Heart left ventricle (tissue), 16 donors: ENCODE results near the gene CDC42EP4. TPM values are rescaled to one million over a fixed set of nuclear protein-coding genes. Genes with fewer than 3 reads are reported as not detected.

Source experiments
- ATAC-seq, 4 donors: fragments of 200-7000 bp; cut with Tn5 transposase; one replicate each; pipeline ENCODE4 v1.9.1; 2020 to 2022; ENCODE audit warnings: moderate library complexity in 4 of 4, mild to moderate bottlenecking in 3 of 4, moderate number of reproducible peaks in 1 of 4
- DNase-seq, 5 donors: peaks; one replicate each; pipeline ENCODE4 v3.0.0-alpha.2; 2020
- H3K27ac ChIP-seq, 12 donors: fragments of 200-600 bp; sonication (generic) in 4 of 12; one replicate each; pipeline versions ENCODE4 v1.5.0 to v1.8.0; 2016 to 2022; ENCODE audit warnings: mild to moderate bottlenecking in 2 of 12
- H3K27me3 ChIP-seq, 9 donors: fragments of 200-600 bp; sonication (generic) in 2 of 9; one replicate each; pipeline versions ENCODE4 v1.5.1 to v1.8.0; 2016 to 2022; ENCODE audit warnings: mild to moderate bottlenecking in 3 of 9
- H3K36me3 ChIP-seq, 9 donors: fragments of 200-600 bp; sonication (generic) in 2 of 9; one replicate each; pipeline versions ENCODE4 v1.5.0 to v1.8.0; 2018 to 2022; ENCODE audit warnings: mild to moderate bottlenecking in 2 of 9
- H3K4me1 ChIP-seq, 12 donors: fragments of 200-600 bp; sonication (generic) in 4 of 12; one replicate each; pipeline versions ENCODE4 v1.5.0 to v1.8.0; 2016 to 2022; ENCODE audit warnings: mild to moderate bottlenecking in 3 of 12
- H3K4me3 ChIP-seq, 12 donors: fragments of 200-600 bp; sonication (generic) in 4 of 12; one replicate each; pipeline versions ENCODE4 v1.5.0 to v1.8.0; 2017 to 2022; ENCODE audit warnings: mild to moderate bottlenecking in 9 of 12, moderate library complexity in 4 of 12
- H3K9me3 ChIP-seq, 12 donors: fragments of 200-600 bp; sonication (generic) in 4 of 12; one replicate each; pipeline versions ENCODE4 v1.5.0 to v1.8.0; 2016 to 2022; ENCODE audit warnings: mild to moderate bottlenecking in 1 of 12
- CTCF ChIP-seq, 12 donors: fragments of 200-600 bp; sonication (generic) in 4 of 12; IDR thresholded peaks; one replicate each; pipeline versions ENCODE4 v1.5.0 to v1.8.0; 2018 to 2022; ENCODE audit warnings: antibody characterized with exemption in 12 of 12, mild to moderate bottlenecking in 5 of 12
- POLR2A ChIP-seq, 2 donors: fragments of 450-650 bp; IDR thresholded peaks; one replicate each; pipeline ENCODE4 v1.6.1; 2017; ENCODE audit warnings: antibody characterized with exemption in 2 of 2, mild to moderate bottlenecking in 2 of 2, moderate library complexity in 2 of 2
- WGBS, 4 donors: extraction: QIAGEN DNeasy Blood & Tissue Kit in 2 of 4; methylation state at CpG; one replicate each; pipeline versions ENCODE4 v1.1.5 to v1.1.7; 2013 to 2018; 5-methylcytosine and 5-hydroxymethylcytosine counted together
- intact Hi-C, 10 donors: fragments of 100-400 bp; cut with DNase I; formaldehyde crosslinking; loops; one replicate each; pipeline versions ENCODE4 v1.11.1 to v1.14.2; 2022
- polyA plus RNA-seq, 2 donors: library from polyadenylated mRNA; stranded (reverse); fragments of 200-250 nt; gene quantifications; one replicate each; pipeline ENCODE4 v1.2.3, GENCODE V29; 2013
- total RNA-seq, 9 donors: library from RNA; depleted of rRNA in 2 of 9; stranded (reverse); fragments of >200 nt in 2 of 9; fragmentation: NEBNext Ultra II Directional in 3 of 9; extraction: Animal tissue kit (Norgen Biotek cat#: 25700) in 3 of 9; gene quantifications; one replicate each; pipeline versions ENCODE4 v1.1.0 to v1.2.4, GENCODE V29; 2016 to 2023
- donor health status: ischemic (EF 13 %, LVEDD 7.1; RV severe dilation, severe dysfunction).
- donor health status: healthy with polysubstance abuse.
- donor health status: DM: no; HTN: yes; CAD: no.
- donor health status: DM: no; HTN: no; CAD: no.
- donor health status: ischemic (EF 25% LVEDD 6.9; RV normal size, moderate dysfunction).
- donor health status: ischemic (EF 25% LVEDD 5.7; RV mildly dilated, moderate dysfunction).
- donor health status: healthy.
- donor health status: DM: yes; HTN: yes; CAD: no.
- donor health status: ischemic (EF 35%, LVEDD 5.7; RV mildly dilated, moderate dysfunction).
- donor health status: nonischemic (EF 11% LVEDD 7.7; RV severe dilation, severe dysfunction).
- donor health status: DM: yes; HTN: yes; CAD: no.
- donor health status: PGD.
- donor health status: ischemic (EF 29% LVEDD 5.4; RV normal size, mild dysfunction).
- donor health status: nonischemic (EF 23%, LVEDD 6.1; RV moderate dilation, normal function).

The CDC42EP4 gene
- total and polyA plus RNA-seq, 11 donors = 18.6 to 103 (median 37.5) TPM

- no peak for DNase-seq
- Histone ChIP-seq H3K27me3 (no peaks in the 10 kb centered on the region), H3K9me3 (no peaks in the 10 kb centered on the region), H3K4me1 (peaks cover 0 to 7% (median 0%) of the 10 kb centered on the region in 12 donors), H3K27ac (peak overlapping the region in 1 of 12 donors; percentile 87), H3K36me3 (no peaks in the 10 kb centered on the region), H3K4me3 (no peak overlapping the region)
- no peak for ATAC-seq
- no peak for TF ChIP-seq CTCF (IDR thresholded peaks at IDR 0.05)
- TF ChIP-seq POLR2A (IDR thresholded peaks at IDR 0.05) = no peak
- intact Hi-C loops = no loop called here
- WGBS, 4 donors = 95 to 99% (median 95%) methylated on average over 5 of the region's 5 CpGs
Observed at GRCh38 chr17:73350864-73351263, 39.1 kb upstream of the CDC42EP4 start.

GRCh38 chr17:73349647-73350046 lies 37.8 kb upstream of the CDC42EP4 start:
- Histone ChIP-seq H3K4me3 (no peak overlapping the region), H3K27ac (peak overlapping the region in 2 of 12 donors; percentile 5 to 87)

GRCh38 chr17:73349138-73349537 lies 37.3 kb upstream of the CDC42EP4 start:
- WGBS, 4 donors = 72 to 83% (median 81%) methylated on average over 2 to 6 of the region's 6 CpGs
- no peak overlapping the region for H3K4me3 ChIP-seq
- peak overlapping the region in 2 of 12 donors; percentile 5 to 87 for H3K27ac ChIP-seq
- no peak for DNase-seq
- peaks cover 0 to 7% (median 0%) of the 10 kb centered on the region in 12 donors for H3K4me1 ChIP-seq
- no peaks in the 10 kb centered on the region for H3K9me3 ChIP-seq
- TF ChIP-seq POLR2A (IDR thresholded peaks at IDR 0.05) = no peak
- ATAC-seq = peak in 3 of 4 donors; percentile 8 to 41 (median 37)
- no peaks in the 10 kb centered on the region for H3K36me3 ChIP-seq
- H3K27me3 ChIP-seq = no peaks in the 10 kb centered on the region
- intact Hi-C loops = no loop called here

More at GRCh38 chr17:73349647-73350046, 37.8 kb upstream of the CDC42EP4 start:
- WGBS, 4 donors = 95 to 97% (median 96%) methylated on average over 8 to 9 of the region's 9 CpGs
- H3K4me1 ChIP-seq = peaks cover 0 to 7% (median 0%) of the 10 kb centered on the region in 12 donors
- TF ChIP-seq CTCF (IDR thresholded peaks at IDR 0.05) (no peak), POLR2A (IDR thresholded peaks at IDR 0.05) (no peak)
- H3K9me3 ChIP-seq = no peaks in the 10 kb centered on the region
- H3K27me3 ChIP-seq = no peaks in the 10 kb centered on the region
- DNase-seq = no peak
- no peak for ATAC-seq
- intact Hi-C loops = no loop called here
- H3K36me3 ChIP-seq = no peaks in the 10 kb centered on the region

GRCh38 chr17:73348829-73349095 lies 37.0 kb upstream of the CDC42EP4 start:
- ATAC-seq = no peak
- WGBS, 4 donors = 63 to 70% (median 68%) methylated on average over 4 of the region's 4 CpGs
- H3K36me3 ChIP-seq = no peaks in the 10 kb centered on the region
- intact Hi-C loops = no loop called here
- peaks cover 0 to 9% (median 0%) of the 10 kb centered on the region in 12 donors for H3K4me1 ChIP-seq
- H3K9me3 ChIP-seq = no peaks in the 10 kb centered on the region
- TF ChIP-seq CTCF (IDR thresholded peaks at IDR 0.05) = no peak
- TF ChIP-seq POLR2A (IDR thresholded peaks at IDR 0.05) = no peak
- H3K27ac ChIP-seq = peak overlapping the region in 1 of 12 donors; percentile 87
- no peak for DNase-seq
- no peak overlapping the region for H3K4me3 ChIP-seq
- no peaks in the 10 kb centered on the region for H3K27me3 ChIP-seq
